HEK293T (cell line): ENCODE results near the gene SCNN1B.

Experiments used
- CTCF ChIA-PET: fragments of 350-600 bp; formaldehyde crosslinking; extraction: SDS; loops from one replicate; lab custom pipeline; 2021; ENCODE audit warnings: antibody characterized with exemption, inconsistent platforms; lab: Yijun Ruan, JAX
- POLR2A ChIA-PET: fragments of 350-600 bp; formaldehyde crosslinking; extraction: SDS; loops from one replicate; lab custom pipeline; 2020; ENCODE audit warnings: antibody characterized with exemption, inconsistent platforms; lab: Yijun Ruan, JAX
- DNase-seq: peaks from one replicate; pipeline ENCODE4 v3.0.0; 2012; ENCODE audit warnings: mixed read lengths; ENCODE audit errors: extremely low spot score
- ARNT ChIP-seq: fragments of 450-650 bp; IDR thresholded peaks from 2 replicates; pipeline ENCODE4 v1.6.1; 2017; ENCODE audit warnings: mild to moderate bottlenecking
- BHLHE40 ChIP-seq: fragments of 450-650 bp; IDR thresholded peaks from 2 replicates; pipeline ENCODE4 v1.6.1; 2016; ENCODE audit warnings: mild to moderate bottlenecking, moderate library complexity, borderline replicate concordance
- CTBP1 ChIP-seq: fragments of 450-650 bp; IDR thresholded peaks from 2 replicates; pipeline ENCODE4 v1.6.1; 2016; ENCODE audit warnings: borderline replicate concordance
- ELF4 ChIP-seq: fragments of 450-650 bp; IDR thresholded peaks from 2 replicates; pipeline ENCODE4 v1.6.1; 2017; ENCODE audit warnings: antibody characterized with exemption
- FOXA1 ChIP-seq: fragments of 450-650 bp; IDR thresholded peaks from 2 replicates; pipeline ENCODE4 v1.6.1; 2016; ENCODE audit warnings: mild to moderate bottlenecking
- FOXK2 ChIP-seq: fragments of 450-650 bp; IDR thresholded peaks from 2 replicates; pipeline ENCODE4 v1.6.1; 2016; ENCODE audit warnings: mild to moderate bottlenecking
- FOXM1 ChIP-seq: fragments of 450-650 bp; IDR thresholded peaks from 2 replicates; pipeline ENCODE4 v1.6.1; 2017; ENCODE audit warnings: mild to moderate bottlenecking, borderline replicate concordance
- HDGF ChIP-seq: fragments of 450-650 bp; IDR thresholded peaks from 2 replicates; pipeline ENCODE4 v1.6.1; 2017; ENCODE audit warnings: antibody characterized with exemption, borderline replicate concordance
- L3MBTL2 ChIP-seq: fragments of 450-650 bp; conservative IDR thresholded peaks from 2 replicates; pipeline ENCODE4 v1.6.1; 2016; ENCODE audit warnings: mild to moderate bottlenecking
- LEF1 ChIP-seq: fragments of 450-650 bp; IDR thresholded peaks from 2 replicates; pipeline ENCODE4 v1.6.1; 2017; ENCODE audit warnings: mild to moderate bottlenecking, borderline replicate concordance
- NFRKB ChIP-seq: fragments of 450-650 bp; IDR thresholded peaks from 2 replicates; pipeline ENCODE4 v1.6.1; 2016; ENCODE audit warnings: mild to moderate bottlenecking, moderate library complexity
- PKNOX1 ChIP-seq: fragments of 450-650 bp; IDR thresholded peaks from 2 replicates; pipeline ENCODE4 v1.6.1; 2016
- SP1 ChIP-seq: fragments of 450-650 bp; IDR thresholded peaks from 2 replicates; pipeline ENCODE4 v1.6.1; 2017
- SUZ12 ChIP-seq: fragments of 450-650 bp; IDR thresholded peaks from 2 replicates; pipeline ENCODE4 v1.6.1; 2016; ENCODE audit warnings: mild to moderate bottlenecking
- TARDBP ChIP-seq: fragments of 450-650 bp; IDR thresholded peaks from 2 replicates; pipeline ENCODE4 v1.6.1; 2016
- ZNF384 ChIP-seq: fragments of 450-650 bp; IDR thresholded peaks from 2 replicates; pipeline ENCODE4 v1.6.1; 2016

SCNN1B gene

GRCh38 chr16:23270654-23271053, 31.4 kb upstream of the SCNN1B start:
- TF ChIP-seq BHLHE40: no peak
- no peak for TF ChIP-seq FOXA1
- TF ChIP-seq CTBP1: no peak
- TF ChIP-seq L3MBTL2: no peak
- no peak for TF ChIP-seq LEF1
- no peak for DNase-seq
- ChIA-PET CTCF (no interaction called here), POLR2A (no interaction called here)

- ChIA-PET CTCF (no interaction called here), POLR2A (no interaction called here)
- TF ChIP-seq SUZ12: no peak
- no peak for TF ChIP-seq FOXK2
- no peak for TF ChIP-seq ARNT
- TF ChIP-seq LEF1: no peak
- no peak for TF ChIP-seq PKNOX1
- DNase-seq: peak; percentile 14
Measured at GRCh38 chr16:23274968-23275367, 27.1 kb upstream of the SCNN1B start.

GRCh38 chr16:23276821-23277220, 25.3 kb upstream of the SCNN1B start:
- POLR2A ChIA-PET: no interaction called here
- TF ChIP-seq ELF4 (no peak), HDGF (no peak), SP1 (no peak), BHLHE40 (no peak), CTBP1 (no peak), LEF1 (no peak), L3MBTL2 (no peak), FOXA1 (no peak), ARNT (no peak), PKNOX1 (no peak), FOXM1 (no peak)

GRCh38 chr16:23278031-23278430, 24.1 kb upstream of the SCNN1B start:
- ChIA-PET CTCF (no interaction called here), POLR2A (no interaction called here)
- no peak for DNase-seq

More at GRCh38 chr16:23276821-23277220, 25.3 kb upstream of the SCNN1B start:
- CTCF ChIA-PET: no interaction called here
- no peak for DNase-seq

GRCh38 chr16:23279721-23280153, 22.4 kb upstream of the SCNN1B start:
- ChIA-PET POLR2A (no interaction called here), CTCF (no interaction called here)
- DNase-seq: peak; percentile 38
- TF ChIP-seq NFRKB (no peak), ELF4 (no peak), ZNF384 (no peak), HDGF (no peak), BHLHE40 (no peak)

More at GRCh38 chr16:23278031-23278430, 24.1 kb upstream of the SCNN1B start:
- TF ChIP-seq SP1 (no peak), TARDBP (no peak), CTBP1 (no peak), ARNT (no peak), ELF4 (no peak), PKNOX1 (no peak), HDGF (no peak), BHLHE40 (no peak), SUZ12 (no peak), L3MBTL2 (no peak), FOXM1 (no peak), NFRKB (no peak)

GRCh38 chr16:23280483-23280967, 21.6 kb upstream of the SCNN1B start:
- CTCF ChIA-PET: no interaction called here

More at GRCh38 chr16:23280483-23280967, 21.6 kb upstream of the SCNN1B start:
- POLR2A ChIA-PET: no interaction called here
- no peak for TF ChIP-seq FOXM1
- TF ChIP-seq FOXA1: no peak
- no peak for TF ChIP-seq TARDBP
- TF ChIP-seq FOXK2: no peak
- no peak for TF ChIP-seq SUZ12
- no peak for TF ChIP-seq LEF1
- TF ChIP-seq PKNOX1: no peak
- no peak for TF ChIP-seq ZNF384
- TF ChIP-seq HDGF: no peak
- no peak for TF ChIP-seq SP1
- DNase-seq: no peak
